ENCODE measurements around the gene MTFP1. TPM values are rescaled to one million over a fixed set of nuclear protein-coding genes. Genes with fewer than 3 reads are reported as not detected.

MTFP1 gene
- total and polyA plus RNA-seq, 10 donors = 9.9 to 36.8 (median 19.9) TPM

DNA sequence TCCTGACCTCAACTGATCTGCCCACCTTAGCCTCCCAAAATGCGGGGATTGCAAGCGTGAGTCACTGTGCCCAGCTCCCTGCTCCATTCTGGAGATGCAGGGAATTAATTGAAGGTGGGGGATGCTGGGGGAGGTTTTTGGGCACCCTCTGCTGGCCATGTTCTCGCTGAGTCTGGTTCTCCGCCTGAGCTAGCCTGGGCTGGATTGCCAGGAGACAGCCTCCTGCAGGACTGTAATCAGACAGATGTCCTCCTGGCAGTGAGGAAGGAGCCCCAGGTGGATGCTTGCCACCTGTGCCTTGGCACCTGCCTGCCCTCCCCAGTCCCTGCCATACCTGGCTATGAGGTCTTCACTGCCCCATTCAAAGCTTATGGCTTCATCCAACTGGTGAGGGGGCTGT lies 5.4 kb downstream of the MTFP1 start:
- intact Hi-C loops (cut with DNase I; ENCODE audit: low total_unique reads) = no loop called here
- Histone ChIP-seq H3K4me1 (peaks cover 9 to 19% (median 14%) of the 10 kb centered on the region in 6 donors), H3K36me3 (peaks cover 0 to 31% (median 11%) of the 10 kb centered on the region in 6 donors), H3K9me3 (peaks cover 0 to 11% (median 9%) of the 10 kb centered on the region in 8 donors), H3K4me3 (no peak overlapping the region), H3K27me3 (replicated peaks in 1 of 7) (no peaks in the 10 kb centered on the region), H3K27ac (no peak overlapping the region)
- WGBS, 5 donors = 87 to 97% (median 90%) methylated on average over 4 of the region's 4 CpGs
- no peak for DNase-seq
- TF ChIP-seq, protein P1, sequence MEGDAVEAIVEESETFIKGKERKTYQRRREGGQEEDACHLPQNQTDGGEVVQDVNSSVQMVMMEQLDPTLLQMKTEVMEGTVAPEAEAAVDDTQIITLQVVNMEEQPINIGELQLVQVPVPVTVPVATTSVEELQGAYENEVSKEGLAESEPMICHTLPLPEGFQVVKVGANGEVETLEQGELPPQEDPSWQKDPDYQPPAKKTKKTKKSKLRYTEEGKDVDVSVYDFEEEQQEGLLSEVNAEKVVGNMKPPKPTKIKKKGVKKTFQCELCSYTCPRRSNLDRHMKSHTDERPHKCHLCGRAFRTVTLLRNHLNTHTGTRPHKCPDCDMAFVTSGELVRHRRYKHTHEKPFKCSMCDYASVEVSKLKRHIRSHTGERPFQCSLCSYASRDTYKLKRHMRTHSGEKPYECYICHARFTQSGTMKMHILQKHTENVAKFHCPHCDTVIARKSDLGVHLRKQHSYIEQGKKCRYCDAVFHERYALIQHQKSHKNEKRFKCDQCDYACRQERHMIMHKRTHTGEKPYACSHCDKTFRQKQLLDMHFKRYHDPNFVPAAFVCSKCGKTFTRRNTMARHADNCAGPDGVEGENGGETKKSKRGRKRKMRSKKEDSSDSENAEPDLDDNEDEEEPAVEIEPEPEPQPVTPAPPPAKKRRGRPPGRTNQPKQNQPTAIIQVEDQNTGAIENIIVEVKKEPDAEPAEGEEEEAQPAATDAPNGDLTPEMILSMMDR (IDR thresholded peaks at IDR 0.05 in 8 of 11, conservative IDR thresholded peaks at IDR 0.05 in 3 of 11) = no peak
- no peak for TF ChIP-seq POLR2A (IDR thresholded peaks at IDR 0.05)
- no peak for TF ChIP-seq POLR2AphosphoS5 (IDR thresholded peaks at IDR 0.05)

DNA sequence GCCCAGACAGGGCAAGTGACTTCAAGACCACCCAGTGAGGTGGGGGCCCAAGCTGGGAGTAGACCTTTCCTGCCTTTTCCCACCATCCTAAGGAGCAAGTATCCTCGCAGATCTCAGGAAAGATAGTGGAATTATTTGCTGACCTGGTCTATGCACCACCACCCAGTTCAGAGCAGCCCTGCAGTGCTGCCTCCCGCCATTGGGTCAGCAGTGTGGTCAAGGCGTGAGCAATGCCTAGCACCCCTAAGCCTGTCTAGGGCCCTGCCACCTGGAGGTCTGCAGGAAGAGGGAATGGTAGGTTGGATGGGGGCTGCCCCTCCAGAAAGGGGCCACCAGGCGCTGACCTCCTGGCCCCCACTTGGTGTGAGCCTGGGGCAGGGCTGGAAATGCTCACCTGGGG lies 6.5 kb downstream of the MTFP1 start:
- Histone ChIP-seq H3K27me3 (replicated peaks in 1 of 7) (no peaks in the 10 kb centered on the region), H3K4me1 (peaks cover 0 to 12% (median 3%) of the 10 kb centered on the region in 6 donors), H3K27ac (no peak overlapping the region), H3K9me3 (peaks cover 0 to 19% (median 14%) of the 10 kb centered on the region in 8 donors), H3K4me3 (no peak overlapping the region), H3K36me3 (peaks cover 0 to 29% (median 11%) of the 10 kb centered on the region in 6 donors)
- TF ChIP-seq POLR2AphosphoS5 (IDR thresholded peaks at IDR 0.05) = no peak
- TF ChIP-seq, protein P1 (IDR thresholded peaks at IDR 0.05 in 8 of 11, conservative IDR thresholded peaks at IDR 0.05 in 3 of 11) = no peak
- no peak for TF ChIP-seq POLR2A (IDR thresholded peaks at IDR 0.05)
- 93 to 96% (median 95%) methylated on average over 3 to 4 of the region's 4 CpGs for WGBS, 5 donors
- intact Hi-C loops (cut with DNase I; ENCODE audit: low total_unique reads) = no loop called here
- no peak for DNase-seq

DNA sequence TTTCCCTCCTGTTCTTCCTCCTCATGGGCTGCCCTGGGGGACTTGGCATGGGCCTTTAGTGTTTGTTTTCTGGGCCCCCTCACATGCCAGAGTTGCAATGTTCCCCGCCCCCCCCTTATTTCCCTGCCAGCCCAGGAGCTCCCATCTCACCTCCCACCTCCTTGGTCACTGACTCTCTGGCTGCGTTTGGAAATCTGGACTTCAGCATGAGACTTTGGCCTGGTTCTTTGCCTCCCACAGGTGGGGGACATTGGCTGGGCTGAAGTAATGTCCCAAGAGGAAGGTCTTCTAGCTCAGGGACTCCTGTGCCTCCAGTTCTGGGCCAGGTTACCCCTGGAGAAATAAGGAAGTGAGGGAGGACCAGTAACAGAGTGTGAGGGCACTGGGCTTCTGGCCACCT lies 7.0 kb downstream of the MTFP1 start:
- Histone ChIP-seq H3K27ac (no peak overlapping the region), H3K9me3 (peaks cover 0 to 19% (median 14%) of the 10 kb centered on the region in 8 donors), H3K36me3 (peaks cover 0 to 25% (median 11%) of the 10 kb centered on the region in 6 donors), H3K4me3 (no peak overlapping the region), H3K4me1 (peaks cover 0 to 10% (median 0%) of the 10 kb centered on the region in 6 donors), H3K27me3 (replicated peaks in 1 of 7) (no peaks in the 10 kb centered on the region)
- no peak for TF ChIP-seq POLR2AphosphoS5 (IDR thresholded peaks at IDR 0.05)
- TF ChIP-seq POLR2A (IDR thresholded peaks at IDR 0.05) = no peak
- TF ChIP-seq, protein P1 (IDR thresholded peaks at IDR 0.05 in 8 of 11, conservative IDR thresholded peaks at IDR 0.05 in 3 of 11) = no peak
- no peak for DNase-seq
- 68 to 86% (median 79%) methylated on average over 2 of the region's 2 CpGs for WGBS, 5 donors
- intact Hi-C loops (cut with DNase I; ENCODE audit: low total_unique reads) = no loop called here

DNA sequence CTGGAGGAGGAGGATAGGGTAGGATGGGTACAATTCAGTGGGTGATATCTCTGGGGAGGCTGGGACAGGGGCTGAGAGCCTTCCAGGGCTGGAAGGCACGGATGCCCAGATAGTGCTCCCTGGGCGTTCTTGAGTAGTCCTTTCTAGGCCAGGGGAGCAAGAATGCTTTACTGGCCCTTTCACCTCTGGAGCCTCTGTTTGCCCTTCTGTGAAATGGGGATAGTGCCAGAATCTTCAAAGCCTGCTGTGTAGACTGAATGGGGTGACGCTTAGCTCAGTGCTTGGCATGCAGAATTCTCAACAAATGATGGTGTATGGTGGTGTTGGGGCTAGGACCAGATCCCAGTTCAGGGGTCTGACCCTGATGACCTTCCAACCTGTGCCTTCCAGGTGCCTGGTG lies 7.7 kb downstream of the MTFP1 start:
- Histone ChIP-seq H3K4me1 (peaks cover 0 to 10% (median 0%) of the 10 kb centered on the region in 6 donors), H3K27ac (no peak overlapping the region), H3K9me3 (peaks cover 0 to 19% (median 14%) of the 10 kb centered on the region in 8 donors), H3K4me3 (no peak overlapping the region), H3K36me3 (peaks cover 0 to 19% (median 8%) of the 10 kb centered on the region in 6 donors), H3K27me3 (replicated peaks in 1 of 7) (peaks cover 0 to 4% (median 0%) of the 10 kb centered on the region in 7 donors)
- no peak for DNase-seq
- WGBS, 5 donors = 80 to 100% (median 92%) methylated on average over 2 to 3 of the region's 3 CpGs
- TF ChIP-seq, protein P1 (IDR thresholded peaks at IDR 0.05 in 8 of 11, conservative IDR thresholded peaks at IDR 0.05 in 3 of 11) = no peak
- TF ChIP-seq POLR2A (IDR thresholded peaks at IDR 0.05) (no peak), POLR2AphosphoS5 (IDR thresholded peaks at IDR 0.05) (no peak)
- intact Hi-C loops (cut with DNase I; ENCODE audit: low total_unique reads) = no loop called here

Measured in spleen (tissue), 11 donors.